Hippocampal formation (tissue), 2 donors: ENCODE measurements around the gene HOXA7.

ENCODE experiments used
- DNase-seq, 2 donors: peaks; one replicate each; lab custom pipeline; 2025; lab: John Stamatoyannopoulos, UW

Gene HOXA7

DNA sequence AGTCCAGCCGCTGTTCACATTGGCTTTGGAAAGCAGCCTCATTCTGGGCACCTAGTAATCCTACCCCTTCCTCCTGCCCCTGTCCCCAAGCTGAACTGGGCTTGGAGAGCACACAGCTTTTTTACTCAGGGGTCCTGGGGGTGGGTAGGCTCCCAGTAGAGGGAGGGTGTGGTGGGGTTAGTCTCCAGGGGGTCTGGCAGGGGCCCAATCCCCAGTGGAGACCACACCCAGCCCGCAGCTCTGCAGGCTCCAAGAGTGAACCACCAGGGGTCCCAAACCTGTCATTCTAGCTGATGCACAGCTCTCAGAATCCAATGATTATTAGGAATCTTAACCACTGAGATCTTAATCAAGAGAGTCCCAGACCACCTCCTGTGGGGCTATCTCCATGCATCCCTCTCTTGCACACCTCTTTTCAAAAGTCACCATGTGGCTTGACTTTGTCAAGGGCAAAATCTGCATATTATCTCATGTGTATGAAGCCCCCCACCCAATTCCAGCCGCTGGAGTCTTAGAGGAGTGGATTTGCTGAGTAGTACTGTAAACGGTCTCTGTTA is 25.9 kb upstream of the HOXA7 start:
- DNase-seq, result no peak

DNA sequence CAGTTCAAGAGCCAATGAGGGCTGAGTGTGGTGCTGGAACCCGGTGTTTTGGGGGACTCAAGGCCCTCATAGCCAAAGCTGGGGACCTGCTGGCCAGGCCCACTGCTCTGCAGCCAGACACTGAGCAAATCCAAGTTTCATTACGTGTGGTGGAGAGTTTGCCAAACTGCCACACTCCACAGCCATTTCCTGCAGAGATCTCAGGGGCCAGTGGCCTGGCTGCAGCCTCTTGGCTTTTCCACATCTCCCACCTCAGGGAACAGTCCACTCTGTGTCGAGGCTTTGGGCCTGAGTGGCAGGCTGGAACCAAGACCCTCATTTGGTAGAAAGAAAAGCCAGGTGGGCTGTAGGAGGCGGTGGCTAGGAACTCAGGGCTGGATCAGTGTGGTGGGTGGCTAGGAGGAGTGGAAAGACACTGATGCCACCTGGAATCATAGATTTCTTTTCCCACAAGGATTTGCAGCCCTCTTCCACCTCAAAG is 25.4 kb upstream of the HOXA7 start:
- no peak for DNase-seq

DNA sequence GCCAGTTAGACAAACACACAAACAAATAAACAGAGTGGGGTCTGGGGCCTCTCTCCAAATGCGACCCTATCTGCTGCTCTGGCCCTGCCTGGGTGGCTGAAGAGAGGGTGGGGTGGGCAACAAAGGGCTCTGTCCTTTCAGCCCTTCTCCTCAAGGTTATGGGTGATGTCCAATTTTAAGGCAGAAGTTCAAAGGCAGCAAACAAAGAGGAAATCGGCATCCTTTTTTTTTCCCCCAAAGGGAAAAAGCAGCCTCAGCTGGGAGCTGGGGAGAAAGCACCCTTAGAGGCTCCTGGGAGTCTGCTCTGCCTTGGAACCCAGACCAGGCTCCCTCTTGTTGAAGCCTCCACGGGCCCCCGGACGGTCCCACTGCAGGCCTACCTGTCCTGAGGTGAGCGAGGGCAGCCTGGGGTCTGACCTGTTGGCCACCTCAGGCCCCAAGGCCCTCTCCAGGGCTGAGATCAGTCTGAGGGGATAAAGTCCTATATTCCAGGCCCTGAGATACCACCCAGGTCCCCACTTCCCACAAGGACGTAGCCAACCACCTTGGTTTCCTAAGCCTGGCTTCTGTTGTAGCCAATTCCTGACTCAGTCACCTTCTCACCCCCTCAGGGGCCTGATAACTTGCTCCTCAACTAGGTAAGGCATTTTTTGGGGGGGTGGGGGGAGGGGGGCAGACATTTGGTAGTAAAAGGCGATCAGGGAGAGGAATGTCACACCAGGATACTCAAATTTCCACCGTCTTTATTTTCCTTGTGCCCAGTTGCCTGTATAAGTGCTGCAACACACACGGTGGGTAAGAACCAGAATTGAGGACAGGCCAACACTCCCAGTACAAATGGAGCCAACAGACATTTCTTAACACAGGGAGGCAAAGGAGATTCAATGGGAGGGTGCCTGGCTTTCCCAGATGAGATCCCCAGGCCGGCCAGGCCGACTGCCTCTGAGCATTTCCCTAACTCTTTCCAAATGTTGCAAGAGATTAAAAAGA is 24.3 kb upstream of the HOXA7 start:
- DNase-seq, result no peak

DNA sequence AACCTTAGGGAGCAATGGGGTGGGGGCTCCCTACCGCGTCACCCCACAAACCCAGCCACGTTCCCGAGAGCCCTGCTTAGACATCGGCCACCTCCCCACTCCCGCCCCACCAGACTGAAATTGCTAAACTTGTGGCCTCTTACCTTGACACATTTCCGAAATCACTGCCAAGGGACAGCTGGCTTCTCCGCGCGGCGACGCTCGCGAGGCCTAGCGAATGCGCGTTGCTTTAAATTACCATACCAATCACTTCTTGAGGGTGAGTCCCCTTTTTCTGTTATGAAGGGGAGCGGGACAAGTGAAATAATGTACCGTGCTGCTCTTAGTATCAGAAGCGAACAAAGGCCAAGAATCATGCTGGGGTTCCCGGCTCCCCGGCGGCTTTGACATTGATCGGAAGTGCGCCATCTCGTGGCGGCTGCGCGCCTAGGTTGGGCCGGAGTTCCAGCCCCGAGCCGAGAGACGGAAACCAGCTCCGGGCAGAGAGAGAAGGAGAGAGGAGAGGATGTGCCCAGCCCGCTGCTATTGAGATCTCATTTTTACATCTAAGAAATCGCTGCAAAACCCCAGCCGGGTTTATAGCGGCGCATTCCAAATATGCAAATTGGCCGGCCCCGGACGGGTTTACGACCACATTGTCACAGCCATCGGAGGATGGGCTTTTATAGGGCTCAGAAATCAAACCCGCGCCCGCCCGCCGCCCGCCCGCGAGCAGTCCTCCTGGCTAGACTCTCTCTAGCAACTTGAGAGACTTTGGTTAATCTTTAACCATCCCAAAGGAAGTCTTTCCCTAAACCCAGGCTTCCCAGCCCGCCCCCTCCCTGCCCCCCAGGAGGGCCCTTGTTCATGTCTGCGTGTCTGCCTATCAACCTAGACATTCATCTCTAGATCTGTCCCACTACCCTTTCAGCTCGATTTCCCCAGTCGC is 23.3 kb upstream of the HOXA7 start:
- DNase-seq, result no peak

DNA sequence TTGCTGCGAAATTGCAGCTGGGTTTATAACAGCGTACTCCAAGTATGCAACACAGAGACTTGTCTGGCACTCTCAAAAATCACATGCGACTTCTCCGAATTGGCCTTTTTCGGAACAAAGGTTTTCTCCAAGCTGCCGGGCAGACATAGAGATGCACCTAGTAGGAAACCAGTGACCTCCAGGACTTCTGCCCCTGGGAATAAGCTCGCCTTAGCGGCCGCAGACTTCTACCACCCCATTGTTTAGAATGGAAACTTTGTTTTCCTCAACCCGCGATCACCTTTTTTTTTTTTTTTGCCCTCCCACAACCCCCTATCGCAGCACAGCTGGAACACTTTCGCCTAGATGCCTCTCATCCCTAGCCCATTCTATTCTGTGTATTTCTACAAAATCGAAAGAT is 22.6 kb upstream of the HOXA7 start:
- DNase-seq, result no peak

DNA sequence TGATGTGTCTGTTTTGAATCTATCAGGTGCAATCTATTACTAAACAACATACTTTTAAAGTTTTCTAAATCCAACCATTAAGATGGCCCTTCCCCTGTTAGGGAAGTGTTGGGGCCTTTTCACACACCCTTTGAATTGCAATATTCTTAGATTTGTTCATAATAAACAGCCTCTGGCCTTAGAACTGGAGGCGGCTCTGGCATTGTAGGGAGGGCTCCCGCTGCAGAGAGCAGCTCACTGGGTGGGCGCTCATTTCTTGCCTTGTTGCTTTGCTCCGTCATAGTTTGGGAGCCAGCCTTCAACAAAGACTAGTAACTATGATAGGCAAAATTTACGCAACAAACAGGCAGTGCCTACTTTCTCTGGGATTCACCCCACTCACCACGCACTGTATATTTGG is 21.9 kb upstream of the HOXA7 start:
- DNase-seq, result no peak

DNA sequence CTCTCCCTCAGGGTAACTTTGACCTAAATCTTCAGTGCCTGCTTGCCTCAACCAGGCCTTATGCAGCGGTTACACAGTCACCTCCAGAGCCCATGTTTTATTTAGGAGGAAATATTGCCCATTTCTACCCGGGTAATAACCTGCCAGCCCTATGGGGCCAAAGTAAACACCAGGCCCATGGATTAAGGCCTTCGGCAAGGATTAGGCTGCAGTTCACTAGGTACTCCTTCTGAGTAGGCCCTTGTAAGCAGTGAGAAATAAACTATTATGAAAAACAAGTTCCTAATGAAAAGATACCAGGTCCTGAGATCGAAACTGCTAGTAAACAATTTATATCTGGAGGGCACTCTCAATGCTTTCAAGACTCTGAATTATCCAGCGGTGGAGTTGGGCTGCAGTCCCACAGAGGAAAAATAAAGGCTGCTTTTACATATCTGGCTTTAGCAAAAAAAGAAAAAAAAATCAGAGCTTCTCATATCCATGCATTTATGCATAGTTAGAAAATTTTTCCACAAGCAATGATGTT is 21.4 kb upstream of the HOXA7 start:
- DNase-seq, result no peak

DNA sequence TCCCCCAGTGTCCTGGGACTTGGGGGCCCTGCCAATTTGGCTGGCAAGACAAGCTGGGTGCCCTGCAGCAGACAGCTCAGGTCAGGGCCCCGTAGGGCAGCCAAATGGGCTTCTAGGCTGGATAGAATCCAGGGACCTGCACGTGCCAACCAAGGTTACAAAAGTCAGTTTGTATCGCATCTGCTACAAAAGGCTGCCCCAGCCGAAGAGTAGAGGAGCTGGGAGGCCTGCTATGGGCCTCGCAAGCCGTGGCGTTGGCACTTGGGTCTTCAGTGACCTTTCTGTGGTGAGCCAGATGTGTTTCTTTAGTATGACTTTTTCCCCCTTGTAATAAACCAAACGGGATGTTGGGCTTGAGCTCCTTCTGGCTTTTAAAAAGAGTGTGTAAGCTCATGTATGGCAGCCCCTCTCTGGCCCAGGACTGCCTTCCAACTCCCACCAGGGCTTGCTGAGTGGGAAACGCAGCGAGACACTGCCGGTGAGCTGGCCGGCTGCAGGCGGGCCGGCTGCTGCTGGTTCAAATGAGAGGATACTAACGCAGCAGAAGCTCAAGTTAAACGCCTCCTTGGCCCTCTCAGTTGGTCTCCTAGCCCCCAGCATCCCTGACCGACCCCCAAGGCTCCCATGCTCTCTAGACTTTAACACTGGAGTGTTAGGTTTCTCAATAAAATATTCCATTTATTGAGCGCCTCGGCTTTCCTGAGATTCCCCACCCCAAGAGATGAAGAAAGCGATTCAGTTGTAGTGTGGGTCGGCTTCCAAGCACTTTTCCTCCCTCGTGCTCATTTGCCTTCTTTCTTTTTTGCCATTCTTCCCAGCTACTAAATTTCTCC is 20.7 kb upstream of the HOXA7 start:
- DNase-seq, result no peak

DNA sequence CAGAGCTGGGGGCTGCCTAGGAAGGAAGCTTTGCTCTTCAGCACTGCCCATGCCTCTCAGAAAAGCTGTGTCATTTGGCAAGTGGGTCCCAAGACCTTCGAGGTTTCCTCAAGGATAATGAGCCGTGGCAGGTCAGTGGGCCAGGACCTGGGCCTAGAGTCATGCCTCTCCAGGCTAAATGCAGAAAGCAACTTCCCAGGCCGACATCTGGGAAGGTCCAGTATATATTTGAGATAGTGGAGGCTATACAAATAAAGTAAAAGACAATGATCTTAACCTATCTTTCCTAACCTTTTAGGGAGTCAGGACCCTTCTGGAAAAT is 20.0 kb upstream of the HOXA7 start:
- no peak for DNase-seq

DNA sequence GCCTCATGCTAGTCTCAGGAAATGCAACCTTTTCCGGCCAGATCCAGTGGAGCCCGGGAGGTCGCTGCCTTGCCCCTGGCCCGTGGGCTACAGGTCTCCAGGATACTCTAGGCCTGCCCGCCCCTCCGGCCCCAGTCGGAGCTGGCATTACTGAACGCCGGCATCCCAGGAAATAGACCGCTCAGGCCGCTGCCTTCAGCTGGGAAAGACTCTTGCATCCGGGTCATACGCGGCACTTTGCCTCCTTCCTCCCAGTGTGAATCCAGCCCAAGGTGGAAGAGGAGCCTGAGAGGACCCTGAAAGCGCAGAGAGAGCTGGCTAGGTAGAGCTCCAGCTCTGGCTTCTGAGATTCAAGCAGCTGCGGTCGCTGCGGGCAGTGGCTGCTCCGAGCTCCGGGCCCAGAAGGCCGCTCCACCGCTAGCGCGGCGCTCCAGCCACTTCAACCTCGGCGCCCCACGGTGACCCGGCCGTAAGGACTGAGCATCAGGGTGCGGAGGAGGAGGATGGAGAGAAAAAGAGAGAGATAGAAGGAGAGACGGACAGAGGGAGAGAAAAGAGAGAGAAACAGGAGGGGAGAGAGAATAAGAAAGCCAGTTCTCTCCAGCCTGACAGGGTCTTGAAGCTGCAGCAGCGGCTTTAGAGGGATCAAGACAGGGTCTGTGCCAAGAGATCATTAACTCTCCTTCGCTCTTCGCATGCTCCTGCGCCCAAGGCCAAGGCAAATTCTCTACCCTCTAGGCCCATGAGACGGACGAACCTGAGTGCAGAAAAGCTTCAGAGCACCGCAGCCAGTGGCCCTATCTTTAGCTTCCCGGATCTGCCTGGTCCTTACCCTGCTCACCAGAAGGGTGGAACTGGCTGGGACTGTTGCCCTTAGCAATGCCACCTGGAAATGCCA is 19.4 kb upstream of the HOXA7 start:
- DNase-seq, result no peak

DNA sequence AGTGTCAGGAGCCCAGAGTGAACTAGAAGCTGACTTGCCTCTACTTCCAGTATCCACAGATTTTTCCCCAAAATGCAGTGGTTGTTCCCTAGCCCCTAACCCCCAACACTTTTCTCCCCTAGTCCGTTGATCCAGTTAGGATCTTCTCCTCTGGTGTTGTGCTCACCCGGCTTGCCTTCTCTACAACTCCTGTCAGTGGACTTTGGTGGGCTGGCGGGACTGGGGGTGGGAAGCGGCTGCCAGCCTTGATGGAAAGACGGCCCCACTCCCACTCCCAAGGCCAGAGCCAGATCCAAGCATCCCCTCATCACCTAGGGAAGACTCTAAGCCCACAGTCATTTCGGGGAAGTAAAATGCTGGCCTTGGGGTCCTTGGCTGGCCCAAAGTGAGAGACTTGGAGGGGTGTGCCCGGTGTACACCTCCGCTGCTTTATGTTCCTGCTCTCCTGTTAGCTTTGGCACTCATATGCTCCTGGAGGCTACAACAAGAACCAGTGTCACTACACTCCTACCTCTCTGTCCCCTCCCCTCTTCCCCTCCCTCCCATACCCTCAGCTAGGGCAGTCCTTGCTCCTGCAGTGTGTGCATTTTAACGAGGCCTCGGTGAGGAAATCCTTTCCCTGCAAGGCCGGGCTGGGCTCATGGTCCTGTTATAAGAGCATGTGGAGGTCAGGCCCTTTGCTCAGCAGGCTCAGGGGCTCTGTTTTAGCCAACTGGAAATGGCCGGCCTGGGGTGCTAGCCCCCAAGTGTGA is 18.6 kb upstream of the HOXA7 start:
- DNase-seq, result no peak

DNA sequence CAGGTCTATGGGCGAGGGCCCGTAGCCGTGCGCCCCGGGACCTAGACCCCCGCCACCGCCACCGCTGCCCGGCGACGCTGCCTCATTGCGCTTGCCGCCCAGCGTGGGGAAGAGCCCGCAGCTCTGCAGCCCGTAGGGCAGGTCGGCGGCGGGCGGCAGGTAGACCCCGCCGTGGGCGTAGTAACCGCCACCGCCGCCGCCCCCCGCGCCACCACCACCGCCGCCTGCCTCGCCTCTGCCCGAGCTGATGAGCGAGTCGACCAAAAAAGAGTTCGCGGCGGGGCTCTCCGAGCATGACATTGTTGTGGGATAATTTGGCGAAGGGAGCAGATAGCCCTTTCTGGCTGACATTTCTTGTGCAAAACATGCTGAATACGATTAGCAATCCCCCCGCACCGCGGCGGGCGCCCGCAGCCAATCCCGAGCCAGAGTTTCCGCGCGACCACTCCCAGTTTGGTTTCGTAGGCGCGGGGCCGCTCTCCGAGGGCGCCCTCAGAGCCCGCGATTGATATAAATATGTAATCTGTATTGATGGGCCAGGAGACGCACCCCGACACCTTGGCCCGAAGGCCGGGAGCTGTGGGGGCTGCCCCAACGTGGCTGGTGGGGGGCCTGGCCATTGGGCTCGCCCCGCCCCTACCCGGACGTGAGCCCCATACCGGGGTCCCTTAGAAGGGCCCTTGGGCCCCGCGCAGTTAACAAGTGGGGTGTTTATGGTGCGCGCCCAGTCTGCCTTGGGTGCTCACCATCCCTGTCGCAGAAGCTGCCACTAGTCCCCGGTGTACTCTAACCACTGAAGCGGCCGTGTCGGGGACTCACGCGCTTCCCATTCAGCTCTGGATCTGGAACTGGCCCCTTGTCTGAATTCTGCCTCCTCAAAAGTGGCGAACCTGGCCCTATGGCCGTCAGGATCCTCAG is 17.7 kb upstream of the HOXA7 start, which contains the start of gene HOXA10:
Gene HOXA10 (minus strand): TSS at position 365 of the 918 bp plus-strand sequence. CDS start 14 bp downstream, at position 351.
- no peak for DNase-seq

DNA sequence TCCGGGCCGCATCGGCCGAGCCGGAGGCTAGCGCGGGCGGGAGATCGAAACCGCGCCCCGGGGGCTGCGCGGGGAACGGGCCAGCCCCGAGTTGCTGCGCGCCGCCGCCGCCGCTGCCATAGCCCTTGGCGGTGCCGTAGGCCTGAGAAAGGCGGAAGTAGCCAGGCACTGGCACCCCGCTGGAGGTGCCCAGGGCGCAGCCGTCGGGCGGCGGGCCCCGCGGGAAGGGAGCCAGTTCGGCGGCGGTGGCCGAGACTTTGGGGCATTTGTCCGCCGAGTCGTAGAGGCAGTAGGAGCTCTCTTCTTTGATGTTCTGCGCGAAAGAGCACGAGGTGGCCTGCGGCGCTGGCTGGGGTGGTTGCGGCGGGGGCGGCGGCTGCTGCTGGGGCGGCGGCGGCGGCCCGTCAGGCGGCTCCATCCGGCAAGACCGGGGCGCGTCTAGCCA is 17.1 kb upstream of the HOXA7 start:
- no peak for DNase-seq

DNA sequence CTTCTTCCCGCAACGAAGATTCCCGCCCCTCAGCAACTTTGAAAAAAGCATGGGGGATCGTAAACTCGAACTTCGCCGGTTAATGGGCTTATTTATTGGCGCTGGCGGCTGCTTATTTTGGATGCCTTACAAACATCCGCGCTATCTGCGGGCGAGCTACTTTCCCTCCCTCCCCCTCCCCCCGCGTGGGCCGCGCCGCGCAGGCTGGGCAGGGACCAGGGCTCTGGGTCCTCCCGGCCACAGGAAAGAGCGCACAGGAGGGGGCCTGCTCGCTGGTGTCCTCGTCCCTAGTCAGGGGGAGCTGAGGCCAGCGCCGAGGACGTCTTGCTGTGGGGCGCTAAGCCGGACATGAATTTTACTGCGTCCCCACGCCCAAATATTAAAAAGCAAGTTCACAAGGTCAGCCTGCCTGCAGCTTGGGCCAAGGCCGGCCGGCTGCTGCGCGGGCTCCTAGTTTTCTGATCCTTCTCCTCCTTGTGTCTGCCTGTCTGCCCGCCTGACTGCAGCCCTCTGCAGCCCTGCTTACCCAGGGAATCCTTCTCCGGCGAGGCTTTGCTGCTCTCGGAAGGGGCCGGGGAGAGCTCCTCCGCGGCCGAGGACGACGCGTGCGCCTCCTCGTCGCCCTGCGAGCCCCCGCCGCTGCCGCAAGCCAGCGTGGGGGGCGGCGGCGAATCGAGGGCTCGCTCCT is 16.5 kb upstream of the HOXA7 start:
- no peak for DNase-seq

DNA sequence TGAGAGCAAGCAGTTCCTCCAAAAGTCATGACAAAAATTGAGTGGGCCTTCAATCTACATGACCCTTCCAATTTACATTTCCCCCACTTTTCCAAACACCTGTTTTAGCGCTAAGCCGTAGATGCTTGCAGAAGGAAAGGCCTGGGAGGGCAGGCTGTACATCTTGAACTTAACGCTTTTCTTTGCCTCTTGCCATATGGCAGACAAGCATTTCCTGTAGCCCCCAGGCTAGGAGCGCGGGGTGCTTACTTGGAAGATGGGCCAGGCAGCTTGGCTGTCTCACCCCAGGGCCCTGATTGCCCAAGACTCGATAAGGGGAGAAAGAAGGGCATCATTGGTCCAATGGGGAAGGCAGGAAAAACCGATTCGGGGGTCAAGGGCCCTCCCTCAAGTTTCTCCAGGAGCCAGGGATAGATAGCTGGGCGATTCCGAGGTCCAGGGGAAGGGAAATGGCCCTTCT is 15.9 kb upstream of the HOXA7 start:
- DNase-seq, result no peak

DNA sequence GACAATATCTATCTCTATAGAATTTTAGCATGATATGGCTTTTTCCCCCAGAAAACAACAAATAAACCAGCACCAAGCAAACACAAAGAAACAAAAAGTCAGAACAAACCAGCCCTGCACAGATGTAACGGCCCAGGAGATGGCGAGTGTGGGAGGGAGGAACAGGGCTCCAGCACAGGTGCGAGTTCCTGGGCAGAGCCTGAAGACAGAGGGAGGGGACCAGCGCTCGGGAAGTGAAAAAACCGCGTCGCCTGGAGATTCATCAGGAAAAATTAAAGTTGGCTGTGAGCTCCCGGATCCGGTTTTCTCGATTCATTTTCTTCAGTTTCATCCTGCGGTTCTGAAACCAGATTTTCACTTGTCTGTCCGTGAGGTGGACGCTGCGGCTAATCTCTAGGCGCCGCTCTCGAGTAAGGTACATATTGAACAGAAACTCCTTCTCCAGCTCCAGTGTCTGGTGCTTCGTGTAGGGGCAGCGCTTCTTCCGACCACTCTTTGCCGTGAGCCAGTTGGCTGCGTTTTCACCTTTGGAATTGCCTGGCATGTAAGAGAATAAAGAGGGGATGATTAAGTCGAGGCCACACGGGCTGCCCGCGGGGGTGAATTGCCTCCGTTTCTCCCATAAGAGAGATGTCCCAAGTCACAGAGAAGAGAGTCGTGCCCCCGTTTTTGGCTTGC is 15.3 kb upstream of the HOXA7 start:
- no peak for DNase-seq

DNA sequence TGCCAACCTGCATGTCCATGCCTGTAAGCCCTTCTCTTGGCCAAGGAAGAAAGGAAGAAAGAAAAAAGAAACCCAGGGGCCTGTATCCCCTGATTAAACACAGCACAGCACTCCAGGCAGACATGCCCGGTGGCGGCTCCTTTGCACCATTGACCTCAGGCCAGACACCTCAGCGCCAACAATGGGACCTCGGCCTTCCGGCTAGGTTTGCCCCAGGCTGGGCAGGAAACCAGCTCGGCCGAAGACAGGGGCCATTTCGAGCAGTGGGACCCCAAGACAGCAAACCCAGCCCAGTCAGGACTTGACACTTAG is 14.8 kb upstream of the HOXA7 start:
- no peak for DNase-seq
